GM23338 (cell line): Measurements from ENCODE around the gene MLNR. TPM values are rescaled to one million over a fixed set of nuclear protein-coding genes. Genes with fewer than 3 reads are reported as not detected.
A peak's percentile ranks its signal among the peaks of the same experiment; 100 is the strongest.

Experiments
- ATAC-seq: fragments of 200-7000 bp; cut with Tn5 transposase; 3 replicates; pipeline ENCODE4 v1.9.1; 2020
- DNase-seq: peaks from one replicate; pipeline ENCODE4 v3.0.0-alpha.2; 2015; ENCODE audit warnings: low spot score
- H2AFZ ChIP-seq: fragments of 200-600 bp; sonication (generic); 2 replicates; pipeline ENCODE4 v1.8.0; 2016; ENCODE audit warnings: antibody characterized with exemption, mild to moderate bottlenecking, moderate library complexity
- H3F3A ChIP-seq: fragments of 200-600 bp; sonication (generic); replicated peaks from 2 replicates; pipeline ENCODE4 v1.8.0; 2017; ENCODE audit warnings: antibody characterized with exemption, mixed run types, low read depth
- H3K27ac ChIP-seq: fragments of 200-600 bp; sonication (generic); 2 replicates; pipeline ENCODE4 v1.6.1; 2016; ENCODE audit warnings: low read depth
- H3K27me3 ChIP-seq: fragments of 200-600 bp; sonication (generic); 2 replicates; pipeline ENCODE4 v1.8.0; 2016; ENCODE audit warnings: mild to moderate bottlenecking, mixed run types, moderate library complexity; ENCODE audit not compliant: insufficient read depth
- H3K36me3 ChIP-seq: fragments of 200-600 bp; sonication (generic); 2 replicates; pipeline ENCODE4 v1.8.0; 2016; ENCODE audit warnings: mild to moderate bottlenecking; ENCODE audit not compliant: insufficient read depth
- H3K4me1 ChIP-seq: fragments of 200-600 bp; sonication (generic); 2 replicates; pipeline ENCODE4 v1.8.0; 2016; ENCODE audit warnings: mild to moderate bottlenecking, moderate library complexity; ENCODE audit not compliant: insufficient read depth
- H3K4me2 ChIP-seq: fragments of 200-600 bp; sonication (generic); 2 replicates; pipeline ENCODE4 v1.7.1; 2017; ENCODE audit warnings: mixed run types
- H3K4me3 ChIP-seq: fragments of 200-600 bp; sonication (generic); 2 replicates; pipeline ENCODE4 v1.6.1; 2016; ENCODE audit warnings: mixed run types
- H3K79me2 ChIP-seq: fragments of 200-600 bp; sonication (generic); replicated peaks from 2 replicates; pipeline ENCODE4 v1.8.0; 2017; ENCODE audit warnings: mild to moderate bottlenecking; ENCODE audit not compliant: insufficient read depth
- H3K9me2 ChIP-seq: fragments of 200-600 bp; sonication (generic); 2 replicates; pipeline ENCODE4 v1.8.0; 2017; ENCODE audit not compliant: insufficient read depth
- H4K20me1 ChIP-seq: fragments of 200-600 bp; sonication (generic); replicated peaks from 2 replicates; pipeline ENCODE4 v1.8.0; 2017; ENCODE audit warnings: mild to moderate bottlenecking; ENCODE audit not compliant: insufficient read depth
- H3K27ac Mint-ChIP-seq: 2 replicates; pipeline ENCODE4 v1.8.0; 2020; ENCODE audit warnings: inconsistent platforms, mild to moderate bottlenecking, moderate library complexity, mixed read lengths
- H3K27me3 Mint-ChIP-seq: 3 replicates; pipeline ENCODE4 v1.8.0; 2022; ENCODE audit warnings: low read depth, mild to moderate bottlenecking, moderate library complexity, mixed read lengths, inconsistent platforms; ENCODE audit not compliant: insufficient read depth, poor library complexity
- H3K36me3 Mint-ChIP-seq: 3 replicates; pipeline ENCODE4 v1.8.0; 2021; ENCODE audit warnings: low read depth, mild to moderate bottlenecking, inconsistent platforms, moderate library complexity, mixed read lengths
- H3K4me1 Mint-ChIP-seq: 3 replicates; pipeline ENCODE4 v1.8.0; 2020; ENCODE audit warnings: mild to moderate bottlenecking, inconsistent platforms, mixed read lengths
- H3K4me3 Mint-ChIP-seq: 3 replicates; pipeline ENCODE4 v1.8.0; 2021; ENCODE audit warnings: moderate library complexity, mild to moderate bottlenecking, inconsistent platforms, mixed read lengths
- H3K9me3 Mint-ChIP-seq: 3 replicates; pipeline ENCODE4 v1.8.0; 2020; ENCODE audit warnings: moderate library complexity, mild to moderate bottlenecking, inconsistent platforms, mixed read lengths
- CREB1 ChIP-seq: fragments of 250-450 bp; sonication (Bioruptor Pico); IDR thresholded peaks from 2 replicates; pipeline ENCODE4 v1.5.0; 2020; ENCODE audit warnings: low read depth, mild to moderate bottlenecking, moderate library complexity
- EZH2 ChIP-seq: fragments of 200-600 bp; sonication (generic); IDR thresholded peaks from one replicate; pipeline ENCODE4 v1.8.0; 2017; ENCODE audit warnings: antibody characterized with exemption, mild to moderate bottlenecking, low read depth; ENCODE audit not compliant: unreplicated experiment
- NANOG ChIP-seq: IDR thresholded peaks from 2 replicates; pipeline ENCODE4 v1.6.1; 2016; ENCODE audit warnings: antibody characterized with exemption, borderline replicate concordance
- POLR2AphosphoS5 ChIP-seq: IDR thresholded peaks from 2 replicates; pipeline ENCODE4 v1.6.1; 2016; ENCODE audit warnings: antibody characterized with exemption, low read depth
- REST ChIP-seq: IDR thresholded peaks from one replicate; pipeline ENCODE4 v1.6.1; 2018; ENCODE audit warnings: antibody characterized with exemption; ENCODE audit not compliant: unreplicated experiment
- polyA plus RNA-seq: library from polyadenylated mRNA; unstranded; fragments of >200 nt; fragmentation: Nextera tagmentation; extraction: Ambion mirVana; gene quantifications from 2 replicates; pipeline ENCODE4 v1.2.1, GENCODE V29; 2016
- total RNA-seq: library from RNA; depleted of rRNA; stranded (reverse); fragments of >200 nt; shearing (Covaris generic); gene quantifications from 2 replicates; pipeline ENCODE4 v1.2.3, GENCODE V29; 2014
- TF ChIP-seq, protein P1 (sequence below): IDR thresholded peaks from 2 replicates; pipeline ENCODE4 v1.6.1; 2016; ENCODE audit warnings: antibody characterized with exemption
- TF ChIP-seq, protein P2 (sequence below), 2 experiments: fragments of 200-600 bp in 1 of 2; sonication (generic) in 1 of 2; conservative IDR thresholded peaks; 2 replicates each; pipeline versions ENCODE4 v1.5.1 to v1.6.1; 2016 to 2017; ENCODE audit warnings: antibody characterized with exemption in 2 of 2, low read depth in 2 of 2, mild to moderate bottlenecking in 2 of 2, moderate library complexity in 1 of 2

Gene MLNR
- total and polyA plus RNA-seq, 2 experiments from 2014 or later, result 0.17 TPM; not detected in 1

GRCh38 chr13:49247643-49248621 is 27.8 kb downstream of the MLNR start, which contains the start of gene CDADC1:
TSS of gene CDADC1 (plus strand) at chr13:49247925. CDS start at chr13:49248038, 113 bp downstream.
- peak; percentile 99 for DNase-seq
- H3K27me3 Mint-ChIP-seq, result peaks cover 9% of the 10 kb centered on the region
- no peak for TF ChIP-seq EZH2
- TF ChIP-seq NANOG, result no peak
- TF ChIP-seq, protein P1, sequence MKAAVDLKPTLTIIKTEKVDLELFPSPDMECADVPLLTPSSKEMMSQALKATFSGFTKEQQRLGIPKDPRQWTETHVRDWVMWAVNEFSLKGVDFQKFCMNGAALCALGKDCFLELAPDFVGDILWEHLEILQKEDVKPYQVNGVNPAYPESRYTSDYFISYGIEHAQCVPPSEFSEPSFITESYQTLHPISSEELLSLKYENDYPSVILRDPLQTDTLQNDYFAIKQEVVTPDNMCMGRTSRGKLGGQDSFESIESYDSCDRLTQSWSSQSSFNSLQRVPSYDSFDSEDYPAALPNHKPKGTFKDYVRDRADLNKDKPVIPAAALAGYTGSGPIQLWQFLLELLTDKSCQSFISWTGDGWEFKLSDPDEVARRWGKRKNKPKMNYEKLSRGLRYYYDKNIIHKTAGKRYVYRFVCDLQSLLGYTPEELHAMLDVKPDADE, result no peak
- TF ChIP-seq POLR2AphosphoS5, result peak; percentile 81
- TF ChIP-seq CREB1 (CRISPR knock-in tag), result peak; percentile 100
- H3K4me3 ChIP-seq, result peak within 1 kb of the TSS; percentile 76
- H3K27ac Mint-ChIP-seq, result peak within 1 kb of the TSS; percentile 96
- peaks cover 2% of the 10 kb centered on the region; the same call in 1 of the 3 replicates for H3K4me1 Mint-ChIP-seq
- H3K9me2 ChIP-seq, result no peaks in the 10 kb centered on the region
- H3K4me1 ChIP-seq, result no peaks in the 10 kb centered on the region
- H4K20me1 ChIP-seq, result no peaks in the 10 kb centered on the region
- no peak within 1 kb of the TSS for H3K27ac ChIP-seq
- peak within 1 kb of the TSS; percentile 95 for H3K4me3 Mint-ChIP-seq
- peak; percentile 97 for ATAC-seq
- no peaks in the 10 kb centered on the region for H3K79me2 ChIP-seq
- peak within 1 kb of the TSS; percentile 99 for H2AFZ ChIP-seq
- H3K36me3 ChIP-seq, result no peaks in the 10 kb centered on the region
- peak within 1 kb of the TSS; percentile 97 for H3K4me2 ChIP-seq
- no peaks in the 10 kb centered on the region for H3K9me3 Mint-ChIP-seq
- no peaks in the 10 kb centered on the region for H3K27me3 ChIP-seq
- peaks cover 6% of the 10 kb centered on the region; the same call in 1 of the 2 replicates for H3F3A ChIP-seq
- H3K36me3 Mint-ChIP-seq, result no peaks in the 10 kb centered on the region

GRCh38 chr13:49248622-49249002 is 28.5 kb downstream of the MLNR start:
- Mint-ChIP-seq H3K36me3 (no peaks in the 10 kb centered on the region), H3K9me3 (no peaks in the 10 kb centered on the region), H3K4me3 (peak overlapping the region; percentile 95), H3K27me3 (peaks cover 9% of the 10 kb centered on the region), H3K27ac (0 out of 2 replicates have a peak overlapping the region, but pooled peaks have one; percentile 96), H3K4me1 (peaks cover 2% of the 10 kb centered on the region; the same call in 1 of the 3 replicates)
- peak overlapping the region; percentile 97 for H3K4me2 ChIP-seq
- H3K4me1 ChIP-seq, result no peaks in the 10 kb centered on the region
- H3K9me2 ChIP-seq, result no peaks in the 10 kb centered on the region
- peaks cover 6% of the 10 kb centered on the region; the same call in 1 of the 2 replicates for H3F3A ChIP-seq
- peak overlapping the region; percentile 76 for H3K4me3 ChIP-seq
- peak; percentile 7 for ATAC-seq
- DNase-seq, result no peak
- no peaks in the 10 kb centered on the region for H3K79me2 ChIP-seq
- H2AFZ ChIP-seq, result peak overlapping the region; percentile 99
- no peaks in the 10 kb centered on the region for H4K20me1 ChIP-seq
- no peaks in the 10 kb centered on the region for H3K36me3 ChIP-seq
- H3K27ac ChIP-seq, result no peak overlapping the region
- TF ChIP-seq REST, result no peak
- TF ChIP-seq, protein P2, sequence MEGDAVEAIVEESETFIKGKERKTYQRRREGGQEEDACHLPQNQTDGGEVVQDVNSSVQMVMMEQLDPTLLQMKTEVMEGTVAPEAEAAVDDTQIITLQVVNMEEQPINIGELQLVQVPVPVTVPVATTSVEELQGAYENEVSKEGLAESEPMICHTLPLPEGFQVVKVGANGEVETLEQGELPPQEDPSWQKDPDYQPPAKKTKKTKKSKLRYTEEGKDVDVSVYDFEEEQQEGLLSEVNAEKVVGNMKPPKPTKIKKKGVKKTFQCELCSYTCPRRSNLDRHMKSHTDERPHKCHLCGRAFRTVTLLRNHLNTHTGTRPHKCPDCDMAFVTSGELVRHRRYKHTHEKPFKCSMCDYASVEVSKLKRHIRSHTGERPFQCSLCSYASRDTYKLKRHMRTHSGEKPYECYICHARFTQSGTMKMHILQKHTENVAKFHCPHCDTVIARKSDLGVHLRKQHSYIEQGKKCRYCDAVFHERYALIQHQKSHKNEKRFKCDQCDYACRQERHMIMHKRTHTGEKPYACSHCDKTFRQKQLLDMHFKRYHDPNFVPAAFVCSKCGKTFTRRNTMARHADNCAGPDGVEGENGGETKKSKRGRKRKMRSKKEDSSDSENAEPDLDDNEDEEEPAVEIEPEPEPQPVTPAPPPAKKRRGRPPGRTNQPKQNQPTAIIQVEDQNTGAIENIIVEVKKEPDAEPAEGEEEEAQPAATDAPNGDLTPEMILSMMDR (conservative IDR thresholded peaks at IDR 0.05; ENCODE audit: low read depth in 2 of 2), result peak in 1 of 2 experiments; percentile 24; a peak in 2 of 4 replicates
- no peaks in the 10 kb centered on the region for H3K27me3 ChIP-seq
